Upper lobe of left lung (tissue), 4 donors: ENCODE measurements around the gene MED22.

Experiments
- CTCF ChIP-seq, 6 experiments: fragments of 450-650 bp in 4 of 6; fragments of 200-600 bp in 2 of 6; sonication (generic) in 2 of 6; IDR thresholded peaks; one replicate each; pipeline ENCODE4 v1.5.1; 2016 to 2019; ENCODE audit warnings: antibody characterized with exemption in 6 of 6
- POLR2AphosphoS5 ChIP-seq, 2 donors: sonication (generic); formaldehyde crosslinking; IDR thresholded peaks; one replicate each; pipeline ENCODE4 v1.5.1; 2017; ENCODE audit warnings: antibody characterized with exemption in 2 of 2

GRCh38 chr9:133335924-133336811 lies 11.8 kb downstream of the MED22 start, which contains the start of gene SURF6:
- TF ChIP-seq CTCF (IDR thresholded peaks at IDR 0.05): peak in 2 of 6 experiments; percentile 21 to 45
- peak; percentile 89 to 94 for TF ChIP-seq POLR2AphosphoS5 (IDR thresholded peaks at IDR 0.05)
